ENCODE results near the gene TAF13.

The TAF13 gene

DNA sequence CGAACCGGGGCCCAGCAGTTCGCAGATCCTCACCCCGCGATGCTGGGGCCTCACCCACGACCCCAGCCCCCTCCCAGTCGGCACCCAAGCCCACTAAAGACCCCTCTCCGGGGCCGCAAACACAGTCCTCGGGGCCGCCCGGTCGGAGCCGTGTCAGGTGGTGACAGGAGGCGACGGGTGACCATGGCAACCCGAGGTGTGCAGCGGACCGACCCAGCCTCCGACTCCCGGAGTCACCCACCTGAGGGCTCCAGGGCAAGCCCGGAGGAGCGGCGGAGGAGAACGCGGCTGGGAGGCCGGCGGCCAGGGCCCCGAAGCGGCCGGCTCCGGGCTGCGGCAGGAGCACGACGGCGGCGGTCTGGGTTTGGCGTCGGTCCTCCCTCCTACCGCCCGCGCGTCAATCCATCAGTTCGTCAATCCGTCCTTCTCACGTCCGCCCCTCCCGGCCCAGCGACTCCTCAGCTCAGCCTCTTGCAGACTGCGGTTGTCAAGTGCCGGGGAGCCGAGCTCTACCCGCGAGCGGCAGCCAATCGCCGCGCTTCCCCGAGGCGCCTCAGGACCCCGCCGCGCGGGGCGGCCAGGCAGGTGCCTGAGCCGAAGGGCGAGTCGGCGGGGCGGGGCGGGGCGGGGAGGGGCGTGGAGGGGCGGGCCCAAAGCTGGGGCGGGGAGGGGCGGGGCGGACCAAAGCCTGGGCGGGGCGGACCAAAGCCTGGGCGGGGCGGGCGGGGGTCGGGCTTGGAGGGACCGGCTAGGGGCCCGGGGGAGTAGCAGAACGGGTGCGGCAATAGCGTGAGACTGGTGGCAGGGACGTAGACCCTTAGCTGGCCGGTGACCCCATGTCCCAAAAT is 34.0 kb downstream of the TAF13 start, which contains the start of gene WDR47 (continued):
- TF ChIP-seq ZNF670 (tag by site-specific recombination; IDR thresholded peaks at IDR 0.05; ENCODE audit: low read depth) (no peak), ZSCAN30 (tag by site-specific recombination; IDR thresholded peaks at IDR 0.05) (peak; percentile 96), BCL11B (tag by site-specific recombination; IDR thresholded peaks at IDR 0.05; ENCODE audit: low read depth) (0 out of 2 replicates have a peak, but pooled peaks have one; percentile 21), ZNF585B (tag by site-specific recombination; IDR thresholded peaks at IDR 0.05) (no peak), ZNF341 (tag by site-specific recombination; IDR thresholded peaks at IDR 0.05; ENCODE audit: low read depth) (peak; percentile 56; the same call in 1 of the 2 replicates), ZNF366 (tag by site-specific recombination; conservative IDR thresholded peaks at IDR 0.05) (no peak; the same call in 1 of the 2 replicates), YY2 (tag by site-specific recombination; IDR thresholded peaks at IDR 0.05) (peak; percentile 14; the same call in 1 of the 2 replicates), ZNF701 (tag by site-specific recombination; IDR thresholded peaks at IDR 0.05) (no peak), ZNF561 (tag by site-specific recombination; IDR thresholded peaks at IDR 0.05; ENCODE audit: borderline replicate concordance) (peak; percentile 40; the same call in 1 of the 2 replicates), ZNF776 (tag by site-specific recombination; IDR thresholded peaks at IDR 0.05; ENCODE audit: borderline replicate concordance) (no peak), ZNF16 (tag by site-specific recombination; IDR thresholded peaks at IDR 0.05; ENCODE audit: low read depth) (no peak), ZNF184 (tag by site-specific recombination; IDR thresholded peaks at IDR 0.05) (no peak), ZNF2 (tag by site-specific recombination; IDR thresholded peaks at IDR 0.05) (peak; percentile 59; the same call in 1 of the 2 replicates), ZBTB21 (tag by site-specific recombination; IDR thresholded peaks at IDR 0.05) (no peak), ZNF121 (tag by site-specific recombination; IDR thresholded peaks at IDR 0.05) (no peak), ZNF571 (tag by site-specific recombination; IDR thresholded peaks at IDR 0.05) (no peak), ZFP69B (tag by site-specific recombination; IDR thresholded peaks at IDR 0.05) (0 out of 2 replicates have a peak, but pooled peaks have one; percentile 17), ZNF140 (tag by site-specific recombination; IDR thresholded peaks at IDR 0.05) (no peak), SCRT1 (tag by site-specific recombination; IDR thresholded peaks at IDR 0.05; ENCODE audit: borderline replicate concordance) (no peak), ZNF335 (tag by site-specific recombination; conservative IDR thresholded peaks at IDR 0.05) (peak; percentile 61), GLI2 (tag by site-specific recombination; IDR thresholded peaks at IDR 0.05; ENCODE audit: borderline replicate concordance, low read depth) (no peak), ZNF274 (IDR thresholded peaks at IDR 0.05; ENCODE audit: low read length) (no peak), ZNF274 (tag by site-specific recombination; IDR thresholded peaks at IDR 0.05; ENCODE audit: borderline replicate concordance) (no peak), ZFHX2 (tag by site-specific recombination; conservative IDR thresholded peaks at IDR 0.05) (peak; percentile 68), ZNF174 (tag by site-specific recombination; IDR thresholded peaks at IDR 0.05) (no peak), ZNF660 (tag by site-specific recombination; IDR thresholded peaks at IDR 0.05) (peak; percentile 83), ZNF426 (tag by site-specific recombination; IDR thresholded peaks at IDR 0.05) (no peak), ZNF10 (tag by site-specific recombination; IDR thresholded peaks at IDR 0.05) (no peak; the same call in 1 of the 2 replicates), ZBTB1 (tag by site-specific recombination; IDR thresholded peaks at IDR 0.05) (no peak), ZNF221 (tag by site-specific recombination; IDR thresholded peaks at IDR 0.05; ENCODE audit: borderline replicate concordance) (peak; percentile 86; the same call in 1 of the 2 replicates), ZNF843 (tag by site-specific recombination; IDR thresholded peaks at IDR 0.05) (peak; percentile 57; the same call in 1 of the 2 replicates), ZBTB20 (tag by site-specific recombination; IDR thresholded peaks at IDR 0.05) (peak; percentile 92), ZBTB8A (tag by site-specific recombination; IDR thresholded peaks at IDR 0.05) (peak; percentile 64; the same call in 1 of the 2 replicates), MYNN (tag by site-specific recombination; IDR thresholded peaks at IDR 0.05; ENCODE audit: borderline replicate concordance) (peak; percentile 52; the same call in 1 of the 2 replicates), ZNF768 (tag by site-specific recombination; IDR thresholded peaks at IDR 0.05) (no peak)
- TF ChIP-seq, protein P1, sequence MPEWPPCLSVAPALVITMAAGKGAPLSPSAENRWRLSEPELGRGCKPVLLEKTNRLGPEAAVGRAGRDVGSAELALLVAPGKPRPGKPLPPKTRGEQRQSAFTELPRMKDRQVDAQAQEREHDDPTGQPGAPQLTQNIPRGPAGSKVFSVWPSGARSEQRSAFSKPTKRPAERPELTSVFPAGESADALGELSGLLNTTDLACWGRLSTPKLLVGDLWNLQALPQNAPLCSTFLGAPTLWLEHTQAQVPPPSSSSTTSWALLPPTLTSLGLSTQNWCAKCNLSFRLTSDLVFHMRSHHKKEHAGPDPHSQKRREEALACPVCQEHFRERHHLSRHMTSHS (tag by site-specific recombination; IDR thresholded peaks at IDR 0.05), result no peak
- TF ChIP-seq, protein P2, sequence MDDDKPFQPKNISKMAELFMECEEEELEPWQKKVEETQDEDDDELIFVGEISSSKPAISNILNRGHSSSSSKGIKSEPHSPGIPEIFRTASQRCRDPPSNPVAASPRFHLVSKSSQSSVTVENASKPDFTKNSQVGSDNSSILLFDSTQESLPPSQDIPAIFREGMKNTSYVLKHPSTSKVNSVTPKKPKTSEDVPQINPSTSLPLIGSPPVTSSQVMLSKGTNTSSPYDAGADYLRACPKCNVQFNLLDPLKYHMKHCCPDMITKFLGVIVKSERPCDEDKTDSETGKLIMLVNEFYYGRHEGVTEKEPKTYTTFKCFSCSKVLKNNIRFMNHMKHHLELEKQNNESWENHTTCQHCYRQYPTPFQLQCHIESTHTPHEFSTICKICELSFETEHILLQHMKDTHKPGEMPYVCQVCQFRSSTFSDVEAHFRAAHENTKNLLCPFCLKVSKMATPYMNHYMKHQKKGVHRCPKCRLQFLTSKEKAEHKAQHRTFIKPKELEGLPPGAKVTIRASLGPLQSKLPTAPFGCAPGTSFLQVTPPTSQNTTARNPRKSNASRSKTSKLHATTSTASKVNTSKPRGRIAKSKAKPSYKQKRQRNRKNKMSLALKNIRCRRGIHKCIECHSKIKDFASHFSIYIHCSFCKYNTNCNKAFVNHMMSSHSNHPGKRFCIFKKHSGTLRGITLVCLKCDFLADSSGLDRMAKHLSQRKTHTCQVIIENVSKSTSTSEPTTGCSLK (tag by site-specific recombination; IDR thresholded peaks at IDR 0.05), result no peak
- TF ChIP-seq, protein P3, sequence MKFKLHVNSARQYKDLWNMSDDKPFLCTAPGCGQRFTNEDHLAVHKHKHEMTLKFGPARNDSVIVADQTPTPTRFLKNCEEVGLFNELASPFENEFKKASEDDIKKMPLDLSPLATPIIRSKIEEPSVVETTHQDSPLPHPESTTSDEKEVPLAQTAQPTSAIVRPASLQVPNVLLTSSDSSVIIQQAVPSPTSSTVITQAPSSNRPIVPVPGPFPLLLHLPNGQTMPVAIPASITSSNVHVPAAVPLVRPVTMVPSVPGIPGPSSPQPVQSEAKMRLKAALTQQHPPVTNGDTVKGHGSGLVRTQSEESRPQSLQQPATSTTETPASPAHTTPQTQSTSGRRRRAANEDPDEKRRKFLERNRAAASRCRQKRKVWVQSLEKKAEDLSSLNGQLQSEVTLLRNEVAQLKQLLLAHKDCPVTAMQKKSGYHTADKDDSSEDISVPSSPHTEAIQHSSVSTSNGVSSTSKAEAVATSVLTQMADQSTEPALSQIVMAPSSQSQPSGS (tag by site-specific recombination; IDR thresholded peaks at IDR 0.05; ENCODE audit: low read depth), result no peak
